ENCODE data around the gene KCNJ14. TPM values are rescaled to one million over a fixed set of nuclear protein-coding genes. Genes with fewer than 3 reads are reported as not detected.

KCNJ14 gene
- total RNA-seq = 0.28 and 0.38 TPM in 2 replicates

DNA sequence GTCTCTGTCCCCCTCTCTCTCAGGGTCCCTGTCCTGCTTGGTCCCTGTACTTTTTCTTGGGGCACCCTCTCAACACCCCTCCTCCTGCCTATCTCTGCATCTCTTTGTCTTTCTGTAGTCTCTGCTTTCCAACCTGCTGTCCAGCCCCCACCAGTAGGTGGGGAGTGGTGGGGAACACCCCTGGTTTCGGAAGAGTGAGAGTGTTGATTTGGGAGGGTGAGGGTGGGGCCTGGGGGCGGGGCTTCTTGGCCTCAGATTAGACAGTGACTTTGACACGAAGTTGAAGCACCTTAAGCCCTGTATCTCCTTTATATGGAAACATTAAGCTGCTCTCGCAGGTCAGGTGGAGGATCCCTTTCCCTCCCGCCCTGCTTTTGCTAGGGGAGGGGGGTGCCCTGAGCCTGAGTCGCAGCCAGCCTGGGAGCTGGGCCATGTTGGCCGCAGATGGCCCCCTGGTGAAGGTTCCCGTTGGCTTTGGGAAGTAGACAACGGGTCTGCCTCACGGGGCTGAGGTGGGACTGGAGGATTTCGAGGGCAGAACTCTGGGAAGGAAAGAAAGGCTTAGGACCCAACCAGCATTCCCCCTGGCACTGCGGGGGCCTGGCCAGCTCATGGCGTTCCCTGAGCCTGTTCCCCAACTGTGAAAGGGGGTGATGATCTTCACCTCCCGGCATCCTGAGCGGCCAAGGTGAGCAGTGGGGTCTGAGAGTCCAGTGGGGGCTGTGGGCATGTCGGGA lies at the start of gene KCNJ14:
KCNJ14 (plus strand) TSS at position 404 of the 737 bp plus-strand sequence. CDS start 6,151 bp downstream, outside the sequence.

DNA sequence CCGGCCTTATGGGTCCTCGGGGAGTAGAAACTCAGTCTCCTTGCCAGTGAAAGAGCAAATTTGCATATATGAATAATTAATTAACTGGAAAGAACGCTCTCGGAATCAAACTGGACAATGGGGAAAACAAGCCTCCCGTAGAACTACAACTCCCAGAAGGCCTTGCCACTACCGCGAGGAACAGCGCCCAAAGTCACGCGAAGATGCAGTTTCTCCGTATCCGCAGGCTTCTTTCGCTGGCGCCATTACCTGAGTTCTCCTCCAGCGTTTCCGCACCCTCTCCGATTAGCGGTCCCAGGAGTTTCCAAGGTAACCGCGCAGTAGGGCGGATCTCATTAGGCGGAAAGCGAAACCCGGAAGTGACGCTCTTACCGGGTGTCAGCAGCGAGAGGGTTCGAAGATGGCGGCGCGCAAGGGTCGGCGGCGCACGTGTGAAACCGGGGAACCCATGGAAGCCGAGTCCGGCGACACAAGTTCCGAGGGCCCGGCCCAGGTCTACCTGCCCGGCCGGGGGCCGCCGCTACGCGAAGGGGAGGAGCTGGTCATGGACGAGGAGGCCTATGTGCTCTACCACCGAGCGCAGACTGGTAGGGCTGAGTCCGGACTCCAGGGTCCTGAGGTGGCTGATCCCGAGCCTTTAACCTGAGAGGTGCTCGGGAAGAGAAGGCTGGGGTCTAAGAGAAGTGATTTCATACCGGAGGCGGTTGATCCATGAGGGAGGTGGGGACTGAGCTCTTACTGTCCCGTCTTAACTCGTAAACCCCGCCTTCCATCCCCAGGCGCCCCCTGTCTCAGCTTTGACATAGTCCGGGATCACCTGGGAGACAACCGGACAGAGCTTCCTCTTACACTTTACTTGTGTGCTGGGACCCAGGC lies 9.5 kb upstream of the KCNJ14 start, which contains the start of gene GRWD1:
GRWD1 (plus strand) TSS at position 378 of the 876 bp plus-strand sequence; CDS start at position 401, 23 bp downstream.

DNA sequence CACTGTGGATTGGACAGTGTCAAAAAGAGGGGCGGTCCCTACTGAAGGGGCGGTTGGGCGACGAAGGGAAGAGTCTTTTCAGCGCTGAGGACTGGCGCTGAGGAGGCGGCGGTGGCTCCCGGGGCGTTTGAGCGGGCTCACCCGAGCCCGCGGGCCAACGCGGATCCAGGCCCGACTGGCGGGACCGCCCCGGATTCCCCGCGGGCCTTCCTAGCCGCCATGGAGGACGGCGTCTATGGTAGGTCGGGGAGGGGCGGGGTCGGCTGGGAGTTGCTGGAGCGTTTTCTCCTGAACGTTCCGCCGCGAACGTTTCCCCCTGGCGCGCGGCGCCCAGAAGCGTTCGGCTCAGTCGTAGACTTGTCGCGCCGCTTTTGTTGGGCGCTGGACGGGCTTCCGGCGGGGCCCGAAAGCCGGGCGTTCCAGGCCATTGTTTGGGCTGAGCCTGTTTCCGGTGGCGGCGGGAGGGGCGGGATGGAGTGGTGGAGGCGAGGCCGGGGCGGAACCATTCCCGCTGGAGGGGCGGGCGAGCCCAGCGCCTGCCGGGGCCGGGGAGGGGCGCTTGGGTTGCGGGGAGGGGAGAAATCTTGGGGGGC lies 14.0 kb downstream of the KCNJ14 start, which contains the start of gene CYTH2:
CYTH2 (plus strand) TSS at position 81 of the 593 bp plus-strand sequence; CDS start at position 220, 139 bp downstream.

DNA sequence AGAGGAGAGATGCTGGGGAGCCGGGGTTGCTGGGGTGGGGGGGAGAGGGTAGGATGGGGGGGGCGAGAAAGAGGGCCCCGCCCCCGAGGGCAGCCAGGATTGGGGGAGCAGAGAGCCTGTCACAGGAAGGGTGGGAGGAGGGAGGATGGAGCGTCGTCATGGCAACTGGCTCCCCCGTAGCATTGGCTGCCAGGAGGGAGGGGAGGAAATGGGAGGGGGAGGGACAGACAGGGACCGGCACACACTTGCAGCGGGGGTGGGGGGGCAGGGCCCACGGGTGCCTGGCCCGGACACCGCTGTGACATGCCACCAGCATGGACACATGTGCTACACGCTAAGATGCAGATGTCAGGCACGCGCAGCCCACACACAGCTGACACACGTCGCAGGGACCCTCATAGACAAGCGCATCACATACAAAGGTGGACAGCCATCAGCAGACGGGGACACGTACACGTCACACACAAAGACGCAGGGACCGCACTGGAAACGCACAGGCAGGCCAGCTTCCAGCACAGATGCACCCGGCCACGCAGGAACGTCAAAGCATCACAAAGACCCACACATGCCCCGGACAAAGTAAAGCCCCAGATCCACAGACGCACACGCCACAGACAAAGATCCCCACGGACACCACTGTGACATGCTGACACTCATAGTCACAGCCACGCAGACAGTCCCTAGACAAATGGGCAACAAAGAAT lies 56.6 kb downstream of the KCNJ14 start, which contains the start of gene LMTK3:
LMTK3 (minus strand) TSS at position 36 of the 704 bp plus-strand sequence. CDS start 259 bp downstream, outside the sequence.

Other genes starting within 250 kb of the KCNJ14 start
- 17.5 and 18.0 TPM in 2 replicates for gene CARD8, start 199.7 kb upstream of the KCNJ14 start, total RNA-seq
- 0.38 and 1.1 TPM in 2 replicates for gene ZNF114, start 185.5 kb upstream of the KCNJ14 start, total RNA-seq
- 114 and 165 TPM in 2 replicates for gene EMP3, start 130.0 kb upstream of the KCNJ14 start, total RNA-seq
- gene TMEM143, start 91.6 kb upstream of the KCNJ14 start, total RNA-seq = 2.0 and 2.3 TPM in 2 replicates
- gene SYNGR4, start 91.2 kb upstream of the KCNJ14 start, total RNA-seq = not detected in 2 replicates
- gene KDELR1, start 64.0 kb upstream of the KCNJ14 start, total RNA-seq = 52.1 and 70.2 TPM in 2 replicates
- gene GRIN2D, start 61.9 kb upstream of the KCNJ14 start, total RNA-seq = 0.28 and 0.38 TPM in 2 replicates
- gene GRWD1, start 9.6 kb upstream of the KCNJ14 start, total RNA-seq = 20.9 and 61.7 TPM in 2 replicates
- 18.6 and 50.0 TPM in 2 replicates for gene CYTH2, start 13.8 kb downstream of the KCNJ14 start, total RNA-seq
- not detected in 2 replicates for gene LMTK3, start 56.3 kb downstream of the KCNJ14 start, total RNA-seq
- 0.28 TPM in 1 of 2 replicates, not detected in the other for gene SULT2B1, start 96.6 kb downstream of the KCNJ14 start, total RNA-seq
- not detected in 2 replicates for gene SPACA4, start 151.2 kb downstream of the KCNJ14 start, total RNA-seq
- 0.56 and 0.58 TPM in 2 replicates for gene FAM83E, start 159.5 kb downstream of the KCNJ14 start, total RNA-seq
- 2,069 and 2,218 TPM in 2 replicates for gene RPL18, start 163.6 kb downstream of the KCNJ14 start, total RNA-seq
- gene SPHK2, start 163.9 kb downstream of the KCNJ14 start, total RNA-seq = 5.1 and 6.9 TPM in 2 replicates
- 1.3 and 6.2 TPM in 2 replicates for gene DBP, start 181.8 kb downstream of the KCNJ14 start, total RNA-seq
- 0.58 and 2.5 TPM in 2 replicates for gene CA11, start 190.6 kb downstream of the KCNJ14 start, total RNA-seq
- gene NTN5, start 217.4 kb downstream of the KCNJ14 start, total RNA-seq = 0.28 TPM in 1 of 2 replicates, not detected in the other
- gene FUT2, start 240.4 kb downstream of the KCNJ14 start, total RNA-seq = not detected in 2 replicates

Data from regular cardiac myocyte (primary cell).